Effector memory CD4-positive, alpha-beta T cell (primary cell): ENCODE data around the gene PCBP3.
"Not testable (repeated sequence)": the region's sequence is repeated elsewhere in the genome, so short reads cannot be mapped to it uniquely, and the experiment has no call there.

Experiments
- DNase-seq, 3 donors: peaks; one replicate each; pipeline ENCODE4 v3.0.0-alpha.2; 2020
- H3K27ac ChIP-seq: 2 replicates; pipeline ENCODE4 v1.7.0; 2013; ENCODE audit warnings: mild to moderate bottlenecking, low read length, moderate library complexity; ENCODE audit not compliant: insufficient read depth, poor library complexity, severe bottlenecking
- H3K27me3 ChIP-seq: replicated peaks from 2 replicates; pipeline ENCODE4 v1.7.0; 2013; ENCODE audit warnings: mild to moderate bottlenecking, low read length; ENCODE audit not compliant: insufficient read depth, control insufficient read depth, poor library complexity, severe bottlenecking
- H3K36me3 ChIP-seq: 2 replicates; pipeline ENCODE4 v1.7.0; 2013; ENCODE audit warnings: mild to moderate bottlenecking, low read length, moderate library complexity; ENCODE audit not compliant: control insufficient read depth, insufficient read depth
- H3K4me1 ChIP-seq: 2 replicates; pipeline ENCODE4 v1.7.0; 2013; ENCODE audit warnings: low read length, mild to moderate bottlenecking; ENCODE audit not compliant: control insufficient read depth, insufficient read depth, poor library complexity, severe bottlenecking
- H3K4me3 ChIP-seq: 2 replicates; pipeline ENCODE4 v1.7.0; 2013; ENCODE audit warnings: low read length, low read depth, mild to moderate bottlenecking; ENCODE audit not compliant: insufficient read depth, poor library complexity, severe bottlenecking
- H3K9me3 ChIP-seq: 2 replicates; pipeline ENCODE4 v1.7.0; 2013; ENCODE audit warnings: mild to moderate bottlenecking, low read length, moderate library complexity; ENCODE audit not compliant: control insufficient read depth

Gene PCBP3

GRCh38 chr21:45951676-45952075, 308.2 kb downstream of the PCBP3 start:
- Histone ChIP-seq H3K9me3 (no peaks in the 10 kb centered on the region), H3K36me3 (no peaks in the 10 kb centered on the region), H3K27ac (no peak overlapping the region), H3K27me3 (no peaks in the 10 kb centered on the region), H3K4me1 (no peaks in the 10 kb centered on the region), H3K4me3 (no peak overlapping the region)
- no peak for DNase-seq

DNA sequence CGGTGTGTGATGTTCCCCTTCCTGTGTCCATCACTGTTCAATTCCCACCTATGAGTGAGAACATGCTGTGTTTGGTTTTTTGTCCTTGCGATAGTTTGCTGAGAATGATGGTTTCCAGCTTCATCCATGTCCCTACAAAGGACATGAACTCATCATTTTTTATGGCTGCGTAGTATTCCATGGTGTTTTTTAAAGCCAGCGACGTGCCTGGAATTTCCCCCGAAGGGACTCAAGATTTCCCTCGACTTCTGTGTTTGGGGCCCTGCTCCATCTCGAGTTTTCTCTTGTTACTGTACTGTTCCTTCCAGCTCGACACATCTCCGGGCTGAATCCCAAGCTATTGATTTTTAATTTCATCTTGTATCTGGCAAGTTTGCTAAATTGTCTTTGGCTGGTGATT, 309.0 kb downstream of the PCBP3 start:
- H3K27me3 ChIP-seq, H3K4me3 ChIP-seq, H3K36me3 ChIP-seq, H3K27ac ChIP-seq, H3K9me3 ChIP-seq, H3K4me1 ChIP-seq, DNase-seq: not testable (repeated sequence)

GRCh38 chr21:45952974-45953373, 309.4 kb downstream of the PCBP3 start:
- Histone ChIP-seq H3K27ac (no peak overlapping the region), H3K27me3 (no peaks in the 10 kb centered on the region), H3K4me3 (no peak overlapping the region), H3K4me1 (no peaks in the 10 kb centered on the region), H3K36me3 (no peaks in the 10 kb centered on the region), H3K9me3 (no peaks in the 10 kb centered on the region)
- DNase-seq, result no peak

DNA sequence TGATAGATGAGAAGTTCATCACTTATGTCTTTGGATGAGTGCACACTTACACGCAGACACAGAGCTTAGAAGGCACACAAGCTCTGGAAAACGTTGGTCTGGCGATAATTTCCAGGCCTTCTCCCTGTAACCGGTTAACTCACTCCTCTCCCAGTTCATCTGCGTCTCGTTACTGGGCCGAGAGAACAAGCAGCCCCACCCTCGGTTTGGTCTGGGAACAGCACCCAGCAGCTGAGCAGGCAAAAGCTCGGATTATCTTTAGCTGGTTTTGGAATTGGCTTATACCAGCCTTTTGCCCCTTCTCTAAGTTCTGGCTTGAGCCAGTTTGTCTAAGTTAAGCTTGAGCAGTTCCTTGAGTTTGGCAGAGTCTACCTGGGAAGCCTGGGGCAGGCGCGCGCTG, 310.7 kb downstream of the PCBP3 start:
- H3K9me3 ChIP-seq, result no peaks in the 10 kb centered on the region
- no peaks in the 10 kb centered on the region for H3K27me3 ChIP-seq
- no peaks in the 10 kb centered on the region for H3K36me3 ChIP-seq
- no peak for DNase-seq
- H3K4me1 ChIP-seq, result no peaks in the 10 kb centered on the region
- no peak overlapping the region for H3K27ac ChIP-seq
- H3K4me3 ChIP-seq, result no peak overlapping the region

DNA sequence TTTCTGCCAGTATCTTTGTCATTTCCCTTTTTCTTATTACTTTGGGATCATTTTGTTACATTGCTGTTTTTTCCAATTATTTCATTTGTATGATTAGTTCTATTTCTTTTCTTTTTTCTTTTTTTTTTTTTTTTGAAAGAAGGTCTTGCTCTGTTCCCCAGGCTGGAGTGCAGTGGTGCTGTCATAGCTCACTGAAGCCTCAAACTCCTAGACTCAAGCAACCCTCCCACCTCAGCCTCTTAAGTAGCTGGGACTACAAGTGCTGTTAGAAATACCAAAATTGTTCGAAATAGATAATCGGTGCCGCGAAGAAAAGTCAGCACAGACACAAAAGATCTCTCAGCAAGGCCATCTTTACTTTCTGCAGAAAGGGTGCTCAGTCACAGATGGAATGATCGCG, 311.4 kb downstream of the PCBP3 start:
- DNase-seq, result no peak
- Histone ChIP-seq H3K27me3 (no peaks in the 10 kb centered on the region), H3K4me3 (no peak overlapping the region), H3K27ac (no peak overlapping the region), H3K36me3 (no peaks in the 10 kb centered on the region), H3K4me1 (no peaks in the 10 kb centered on the region), H3K9me3 (no peaks in the 10 kb centered on the region)

DNA sequence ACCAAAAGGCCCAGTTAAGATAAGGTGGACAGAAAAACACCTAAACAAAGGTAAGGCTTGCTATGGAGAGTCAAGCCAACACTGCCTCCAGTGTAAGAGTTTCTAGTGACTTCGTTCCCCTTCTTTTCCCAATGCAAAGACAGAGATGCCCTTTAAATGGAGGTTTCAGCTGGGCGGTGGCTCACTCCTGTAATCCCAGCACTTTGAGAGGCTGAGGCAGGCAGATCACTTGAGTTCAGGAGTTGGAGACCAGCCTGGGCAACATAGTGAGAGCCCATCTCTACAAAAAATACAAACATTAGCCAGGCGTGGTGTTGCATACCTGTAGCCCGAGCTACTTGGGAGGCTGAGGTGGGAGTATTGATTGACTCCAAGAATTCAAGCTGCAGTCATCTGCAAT, 314.0 kb downstream of the PCBP3 start:
- no peaks in the 10 kb centered on the region for H3K9me3 ChIP-seq
- no peak overlapping the region for H3K4me3 ChIP-seq
- no peaks in the 10 kb centered on the region for H3K27me3 ChIP-seq
- H3K4me1 ChIP-seq, result no peaks in the 10 kb centered on the region
- DNase-seq, result no peak
- no peak overlapping the region for H3K27ac ChIP-seq
- H3K36me3 ChIP-seq, result no peaks in the 10 kb centered on the region

GRCh38 chr21:45957981-45958600, 314.6 kb downstream of the PCBP3 start:
- no peaks in the 10 kb centered on the region for H3K36me3 ChIP-seq
- no peaks in the 10 kb centered on the region for H3K9me3 ChIP-seq
- H3K27me3 ChIP-seq, result no peaks in the 10 kb centered on the region
- DNase-seq, result no peak
- no peak overlapping the region for H3K27ac ChIP-seq
- no peaks in the 10 kb centered on the region for H3K4me1 ChIP-seq
- H3K4me3 ChIP-seq, result no peak overlapping the region

DNA sequence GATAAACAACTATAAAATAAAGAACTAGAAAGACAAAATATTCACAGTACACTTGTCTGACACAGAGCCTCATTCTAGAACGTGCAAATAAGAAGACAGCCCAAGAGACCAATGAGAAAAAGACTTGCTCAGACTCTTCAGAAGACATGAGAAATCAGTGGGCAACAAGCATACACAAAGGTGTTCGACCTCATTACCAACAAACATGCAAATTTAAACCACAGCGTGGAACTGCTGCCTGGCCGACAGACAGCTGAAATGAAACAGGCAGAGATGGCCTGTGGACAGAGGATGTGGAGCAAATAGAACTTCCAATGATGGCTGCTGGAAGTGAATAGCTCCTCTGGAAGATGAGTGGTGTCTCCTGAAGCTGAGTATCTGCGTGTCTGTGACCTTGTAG, 315.7 kb downstream of the PCBP3 start:
- Histone ChIP-seq H3K27me3 (no peaks in the 10 kb centered on the region), H3K4me3 (no peak overlapping the region), H3K36me3 (no peaks in the 10 kb centered on the region), H3K4me1 (no peaks in the 10 kb centered on the region), H3K9me3 (no peaks in the 10 kb centered on the region), H3K27ac (no peak overlapping the region)
- DNase-seq, result no peak

DNA sequence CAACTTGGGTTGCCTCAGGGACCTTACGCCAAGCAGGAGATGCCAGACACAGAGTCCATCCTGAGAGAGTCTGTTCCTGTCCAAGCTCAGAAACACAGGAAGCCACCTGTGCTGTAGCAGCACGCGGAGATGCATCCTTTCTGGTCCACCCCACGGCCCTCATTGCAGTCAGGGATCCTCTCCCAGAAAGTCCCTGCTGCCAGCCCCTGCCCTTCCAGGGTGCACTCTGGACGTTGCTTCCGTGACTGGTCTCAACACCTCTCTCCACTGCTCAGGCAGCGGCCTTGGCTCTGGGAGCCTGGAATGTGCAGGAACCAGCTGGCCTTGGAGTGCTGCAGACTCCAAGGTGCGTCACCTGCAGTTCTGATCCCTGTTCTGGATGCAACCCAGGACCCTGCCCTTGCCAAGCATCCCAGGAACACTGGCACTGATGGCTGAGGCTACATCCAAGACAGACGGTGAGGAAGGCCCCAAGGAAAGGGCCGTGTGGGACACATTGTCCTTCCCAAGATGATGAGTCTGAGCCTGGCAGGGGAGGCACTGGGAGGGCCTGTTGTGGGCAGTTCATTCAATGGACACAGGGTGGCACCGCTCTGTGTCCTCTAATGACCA, 316.4 kb downstream of the PCBP3 start:
- H3K27me3 ChIP-seq, result no peaks in the 10 kb centered on the region
- H3K4me3 ChIP-seq, result no peak overlapping the region
- no peaks in the 10 kb centered on the region for H3K36me3 ChIP-seq
- H3K27ac ChIP-seq, result no peak overlapping the region
- no peaks in the 10 kb centered on the region for H3K4me1 ChIP-seq
- no peaks in the 10 kb centered on the region for H3K9me3 ChIP-seq
- no peak for DNase-seq

- not testable (repeated sequence) for H3K27me3 ChIP-seq, H3K4me3 ChIP-seq, H3K27ac ChIP-seq, DNase-seq, H3K36me3 ChIP-seq, H3K9me3 ChIP-seq, H3K4me1 ChIP-seq
Measured at GRCh38 chr21:45961408-45961807, 317.9 kb downstream of the PCBP3 start.
